Epithelial cell of proximal tubule (primary cell): ENCODE results near the gene MTCL1. TPM values are rescaled to one million over a fixed set of nuclear protein-coding genes. Genes with fewer than 3 reads are reported as not detected.

Experiments used
- DNase-seq: peaks from one replicate; pipeline ENCODE4 v3.0.0-alpha.2; 2011; ENCODE audit warnings: low read depth
- H3K4me3 ChIP-seq: 2 replicates; pipeline ENCODE4 v1.5.1; 2011; ENCODE audit warnings: low read depth, mild to moderate bottlenecking, low read length
- total RNA-seq: library from RNA; depleted of rRNA; stranded (reverse); fragments of >200 nt; gene quantifications from 2 replicates; pipeline ENCODE4 v1.2.3, GENCODE V29; 2015
- TF ChIP-seq, protein P1 (sequence below): conservative IDR thresholded peaks from 2 replicates; pipeline ENCODE4 v1.5.1; 2012; ENCODE audit warnings: low read depth, mild to moderate bottlenecking, low read length

The MTCL1 gene
- total RNA-seq, 1 donor from 2014 or later, result 60.1 TPM

- no peak for DNase-seq
- TF ChIP-seq, protein P1, sequence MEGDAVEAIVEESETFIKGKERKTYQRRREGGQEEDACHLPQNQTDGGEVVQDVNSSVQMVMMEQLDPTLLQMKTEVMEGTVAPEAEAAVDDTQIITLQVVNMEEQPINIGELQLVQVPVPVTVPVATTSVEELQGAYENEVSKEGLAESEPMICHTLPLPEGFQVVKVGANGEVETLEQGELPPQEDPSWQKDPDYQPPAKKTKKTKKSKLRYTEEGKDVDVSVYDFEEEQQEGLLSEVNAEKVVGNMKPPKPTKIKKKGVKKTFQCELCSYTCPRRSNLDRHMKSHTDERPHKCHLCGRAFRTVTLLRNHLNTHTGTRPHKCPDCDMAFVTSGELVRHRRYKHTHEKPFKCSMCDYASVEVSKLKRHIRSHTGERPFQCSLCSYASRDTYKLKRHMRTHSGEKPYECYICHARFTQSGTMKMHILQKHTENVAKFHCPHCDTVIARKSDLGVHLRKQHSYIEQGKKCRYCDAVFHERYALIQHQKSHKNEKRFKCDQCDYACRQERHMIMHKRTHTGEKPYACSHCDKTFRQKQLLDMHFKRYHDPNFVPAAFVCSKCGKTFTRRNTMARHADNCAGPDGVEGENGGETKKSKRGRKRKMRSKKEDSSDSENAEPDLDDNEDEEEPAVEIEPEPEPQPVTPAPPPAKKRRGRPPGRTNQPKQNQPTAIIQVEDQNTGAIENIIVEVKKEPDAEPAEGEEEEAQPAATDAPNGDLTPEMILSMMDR, result no peak
- no peak overlapping the region for H3K4me3 ChIP-seq
These were observed 100.2 kb downstream of the MTCL1 start for GRCh38 chr18:8805552-8805951.

GRCh38 chr18:8806100-8806797 is 100.9 kb downstream of the MTCL1 start:
- TF ChIP-seq, protein P1, result no peak
- no peak overlapping the region for H3K4me3 ChIP-seq

GRCh38 chr18:8806798-8807487 is 101.6 kb downstream of the MTCL1 start:
- no peak overlapping the region for H3K4me3 ChIP-seq
- TF ChIP-seq, protein P1, result no peak
- DNase-seq, result no peak

More at GRCh38 chr18:8806100-8806797, 100.9 kb downstream of the MTCL1 start:
- DNase-seq, result no peak

DNA sequence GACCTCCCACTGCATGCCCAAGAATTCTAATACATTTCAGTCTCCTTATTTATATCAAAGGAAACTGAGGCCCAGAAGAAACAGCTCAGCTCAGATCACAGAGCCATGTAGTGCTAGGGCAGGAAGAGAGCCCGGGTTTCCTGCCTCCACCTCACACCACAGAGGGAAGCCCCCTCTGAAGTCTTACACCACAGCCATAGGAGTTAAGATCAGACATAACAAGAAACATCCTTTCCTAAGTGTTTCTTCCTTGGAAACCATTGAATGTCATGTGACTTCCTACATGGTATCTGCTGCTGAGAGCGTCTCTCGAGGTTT is 102.1 kb downstream of the MTCL1 start:
- TF ChIP-seq, protein P1, result no peak
- no peak for DNase-seq
- H3K4me3 ChIP-seq, result no peak overlapping the region

DNA sequence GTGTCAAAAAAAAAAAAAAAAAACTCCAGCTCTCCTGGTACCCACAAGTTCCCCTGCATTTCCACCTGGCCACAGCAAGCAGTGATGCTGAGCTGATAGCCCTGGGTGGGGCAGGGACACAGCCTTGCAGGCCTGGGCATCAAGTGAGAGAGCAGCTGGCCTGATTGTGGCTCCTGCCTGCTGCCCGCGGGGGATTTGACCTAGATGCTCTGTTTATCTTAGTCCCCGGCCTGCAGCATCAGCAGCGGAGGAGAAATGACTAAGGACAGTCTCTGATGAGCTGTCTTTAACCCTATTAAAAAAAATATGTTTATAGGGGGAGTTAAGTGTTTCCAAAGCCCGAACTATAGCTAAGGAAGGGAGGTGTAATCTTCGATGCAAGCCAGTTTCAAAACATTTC is 102.6 kb downstream of the MTCL1 start:
- TF ChIP-seq, protein P1, result no peak
- H3K4me3 ChIP-seq, result no peak overlapping the region
- no peak for DNase-seq

GRCh38 chr18:8809514-8809913 is 104.2 kb downstream of the MTCL1 start:
- DNase-seq, result no peak
- TF ChIP-seq, protein P1, result no peak
- no peak overlapping the region for H3K4me3 ChIP-seq

- DNase-seq, result no peak
- TF ChIP-seq, protein P1, result no peak
- H3K4me3 ChIP-seq, result no peak overlapping the region
These were observed 104.8 kb downstream of the MTCL1 start for GRCh38 chr18:8810157-8810556.
